Peyer's patch (tissue), 4 donors: ENCODE data around the gene DHRS2.

Source experiments
- POLR2A ChIP-seq, 2 donors: fragments of 450-650 bp; IDR thresholded peaks; one replicate each; pipeline ENCODE4 v1.5.1; 2017; ENCODE audit warnings: antibody characterized with exemption in 2 of 2, mild to moderate bottlenecking in 2 of 2, moderate library complexity in 2 of 2
- TF ChIP-seq, protein P1 (sequence below), 6 experiments: fragments of 450-650 bp in 4 of 6; fragments of 200-600 bp in 2 of 6; sonication (generic) in 1 of 6; IDR thresholded peaks; one replicate each; pipeline ENCODE4 v1.5.1; 2017 to 2019; ENCODE audit warnings: antibody characterized with exemption in 6 of 6, mild to moderate bottlenecking in 3 of 6, moderate library complexity in 1 of 6

DNA sequence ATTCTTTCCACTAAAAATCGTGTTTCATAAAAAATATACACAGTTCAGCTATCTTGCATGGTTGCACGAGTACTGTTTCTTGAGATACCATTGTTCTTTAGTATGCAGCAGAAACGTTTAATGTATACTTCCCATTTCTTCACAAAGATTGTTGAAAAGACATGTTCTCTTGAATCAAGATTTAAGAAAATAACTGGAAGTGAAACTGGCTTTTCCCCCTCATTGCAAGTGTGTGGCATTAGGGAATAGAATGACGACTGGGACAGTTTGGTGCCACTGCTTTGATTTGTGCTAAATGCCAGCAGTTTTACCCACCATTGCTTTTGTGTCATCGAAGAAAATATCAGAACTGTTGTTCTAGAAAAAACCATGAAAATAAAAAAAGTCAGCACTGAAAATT, 20.3 kb upstream of the DHRS2 start:
- TF ChIP-seq, protein P1, sequence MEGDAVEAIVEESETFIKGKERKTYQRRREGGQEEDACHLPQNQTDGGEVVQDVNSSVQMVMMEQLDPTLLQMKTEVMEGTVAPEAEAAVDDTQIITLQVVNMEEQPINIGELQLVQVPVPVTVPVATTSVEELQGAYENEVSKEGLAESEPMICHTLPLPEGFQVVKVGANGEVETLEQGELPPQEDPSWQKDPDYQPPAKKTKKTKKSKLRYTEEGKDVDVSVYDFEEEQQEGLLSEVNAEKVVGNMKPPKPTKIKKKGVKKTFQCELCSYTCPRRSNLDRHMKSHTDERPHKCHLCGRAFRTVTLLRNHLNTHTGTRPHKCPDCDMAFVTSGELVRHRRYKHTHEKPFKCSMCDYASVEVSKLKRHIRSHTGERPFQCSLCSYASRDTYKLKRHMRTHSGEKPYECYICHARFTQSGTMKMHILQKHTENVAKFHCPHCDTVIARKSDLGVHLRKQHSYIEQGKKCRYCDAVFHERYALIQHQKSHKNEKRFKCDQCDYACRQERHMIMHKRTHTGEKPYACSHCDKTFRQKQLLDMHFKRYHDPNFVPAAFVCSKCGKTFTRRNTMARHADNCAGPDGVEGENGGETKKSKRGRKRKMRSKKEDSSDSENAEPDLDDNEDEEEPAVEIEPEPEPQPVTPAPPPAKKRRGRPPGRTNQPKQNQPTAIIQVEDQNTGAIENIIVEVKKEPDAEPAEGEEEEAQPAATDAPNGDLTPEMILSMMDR (IDR thresholded peaks at IDR 0.05) = no peak
- TF ChIP-seq POLR2A (IDR thresholded peaks at IDR 0.05) = no peak
